ENCODE measurements around the gene PHEX.

DNA sequence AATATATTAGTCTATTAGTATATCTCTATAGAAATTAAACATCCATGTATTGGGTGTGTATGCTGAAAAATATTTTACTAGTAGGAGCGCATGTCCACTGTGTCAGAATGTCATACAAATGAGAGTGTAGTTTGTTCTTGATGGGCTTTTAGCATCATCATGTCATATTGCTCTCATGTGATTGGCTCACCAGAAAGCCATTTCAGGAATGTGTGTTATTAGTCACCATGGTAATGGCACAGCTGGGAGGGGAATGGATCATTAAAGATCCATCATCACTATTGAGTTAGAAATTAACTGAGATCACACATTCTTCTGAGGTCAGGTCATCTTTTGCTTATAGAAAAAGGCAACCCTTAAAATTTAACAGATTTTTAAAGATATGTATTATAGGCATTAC, 77.3 kb downstream of the PHEX start:
- TF ChIP-seq, protein P1, sequence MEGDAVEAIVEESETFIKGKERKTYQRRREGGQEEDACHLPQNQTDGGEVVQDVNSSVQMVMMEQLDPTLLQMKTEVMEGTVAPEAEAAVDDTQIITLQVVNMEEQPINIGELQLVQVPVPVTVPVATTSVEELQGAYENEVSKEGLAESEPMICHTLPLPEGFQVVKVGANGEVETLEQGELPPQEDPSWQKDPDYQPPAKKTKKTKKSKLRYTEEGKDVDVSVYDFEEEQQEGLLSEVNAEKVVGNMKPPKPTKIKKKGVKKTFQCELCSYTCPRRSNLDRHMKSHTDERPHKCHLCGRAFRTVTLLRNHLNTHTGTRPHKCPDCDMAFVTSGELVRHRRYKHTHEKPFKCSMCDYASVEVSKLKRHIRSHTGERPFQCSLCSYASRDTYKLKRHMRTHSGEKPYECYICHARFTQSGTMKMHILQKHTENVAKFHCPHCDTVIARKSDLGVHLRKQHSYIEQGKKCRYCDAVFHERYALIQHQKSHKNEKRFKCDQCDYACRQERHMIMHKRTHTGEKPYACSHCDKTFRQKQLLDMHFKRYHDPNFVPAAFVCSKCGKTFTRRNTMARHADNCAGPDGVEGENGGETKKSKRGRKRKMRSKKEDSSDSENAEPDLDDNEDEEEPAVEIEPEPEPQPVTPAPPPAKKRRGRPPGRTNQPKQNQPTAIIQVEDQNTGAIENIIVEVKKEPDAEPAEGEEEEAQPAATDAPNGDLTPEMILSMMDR (IDR thresholded peaks at IDR 0.05; ENCODE audit: low read depth, low read length) = no peak
- TF ChIP-seq EZH2phosphoT487 (IDR thresholded peaks at IDR 0.05; ENCODE audit: low read depth) = no peak

Data from OCI-LY3 (cell line).